GM10266 (cell line): ENCODE results near the gene KCNJ13.

Experiments used
- DNase-seq: peaks from one replicate; pipeline ENCODE4 v3.0.0; 2012; ENCODE audit errors: extremely low spot score
- TF ChIP-seq, protein P1 (sequence below): IDR thresholded peaks from 2 replicates; pipeline ENCODE4 v1.5.1; 2012; ENCODE audit warnings: mild to moderate bottlenecking, low read depth; ENCODE audit not compliant: control insufficient read depth, insufficient read depth; ENCODE audit errors: missing control alignments

Gene KCNJ13

DNA sequence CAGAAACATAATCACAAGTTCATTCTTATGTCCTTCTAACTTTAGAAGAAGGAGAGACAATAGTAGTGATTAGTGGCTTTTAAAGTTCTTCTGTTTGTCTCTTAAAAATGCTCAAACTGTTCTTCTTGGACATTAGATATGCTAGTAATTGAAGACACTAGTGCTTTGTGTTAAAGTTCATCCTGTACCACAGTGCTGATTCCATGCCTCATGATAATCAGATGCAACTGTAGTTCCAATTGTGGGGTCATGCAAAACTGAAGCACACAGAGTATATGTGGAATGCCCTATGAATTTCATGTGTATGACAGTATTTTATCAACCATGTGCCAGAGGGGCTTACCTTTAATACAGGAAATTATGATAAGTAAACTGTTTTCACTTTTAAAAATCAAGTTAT lies 11.4 kb upstream of the KCNJ13 start:
- TF ChIP-seq, protein P1, sequence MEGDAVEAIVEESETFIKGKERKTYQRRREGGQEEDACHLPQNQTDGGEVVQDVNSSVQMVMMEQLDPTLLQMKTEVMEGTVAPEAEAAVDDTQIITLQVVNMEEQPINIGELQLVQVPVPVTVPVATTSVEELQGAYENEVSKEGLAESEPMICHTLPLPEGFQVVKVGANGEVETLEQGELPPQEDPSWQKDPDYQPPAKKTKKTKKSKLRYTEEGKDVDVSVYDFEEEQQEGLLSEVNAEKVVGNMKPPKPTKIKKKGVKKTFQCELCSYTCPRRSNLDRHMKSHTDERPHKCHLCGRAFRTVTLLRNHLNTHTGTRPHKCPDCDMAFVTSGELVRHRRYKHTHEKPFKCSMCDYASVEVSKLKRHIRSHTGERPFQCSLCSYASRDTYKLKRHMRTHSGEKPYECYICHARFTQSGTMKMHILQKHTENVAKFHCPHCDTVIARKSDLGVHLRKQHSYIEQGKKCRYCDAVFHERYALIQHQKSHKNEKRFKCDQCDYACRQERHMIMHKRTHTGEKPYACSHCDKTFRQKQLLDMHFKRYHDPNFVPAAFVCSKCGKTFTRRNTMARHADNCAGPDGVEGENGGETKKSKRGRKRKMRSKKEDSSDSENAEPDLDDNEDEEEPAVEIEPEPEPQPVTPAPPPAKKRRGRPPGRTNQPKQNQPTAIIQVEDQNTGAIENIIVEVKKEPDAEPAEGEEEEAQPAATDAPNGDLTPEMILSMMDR: no peak
- DNase-seq: no peak

DNA sequence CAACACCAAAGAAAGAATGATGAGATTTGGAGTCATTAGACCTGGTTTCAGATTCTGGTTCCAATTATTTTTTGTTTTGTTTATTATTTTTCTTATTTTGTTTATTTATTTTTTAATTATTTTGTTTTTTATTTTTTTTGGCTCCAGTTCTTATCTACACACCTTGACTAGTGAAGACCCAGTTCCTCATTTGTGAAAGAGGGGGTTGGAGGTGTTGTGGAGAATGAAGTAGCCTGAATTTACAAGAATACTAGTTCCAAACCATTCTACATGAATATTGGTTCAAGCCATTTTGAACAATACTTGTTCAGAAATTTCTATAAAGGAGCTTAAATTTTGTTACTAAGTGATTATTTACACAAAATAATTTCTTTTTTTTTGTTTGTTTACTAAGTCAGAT lies 6.9 kb upstream of the KCNJ13 start:
- TF ChIP-seq, protein P1: no peak

DNA sequence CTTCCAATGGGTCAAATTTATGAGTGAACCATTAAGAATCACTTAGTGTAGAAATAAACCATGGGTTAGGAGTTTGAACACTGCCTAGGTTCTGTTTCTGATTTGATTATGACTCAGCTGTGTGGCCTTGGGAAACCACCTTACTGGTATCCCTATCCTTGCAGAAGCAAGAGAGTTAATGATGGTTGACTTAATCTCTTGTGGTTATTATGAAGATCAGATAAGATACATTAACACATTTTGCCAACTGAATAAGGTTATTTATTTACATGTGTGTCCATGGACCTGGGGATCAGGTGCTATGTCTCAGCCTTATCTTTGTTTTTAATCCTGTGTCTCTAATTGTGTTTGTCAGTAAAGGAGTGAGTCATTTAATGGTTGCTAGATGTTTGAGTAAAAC lies 5.4 kb upstream of the KCNJ13 start:
- TF ChIP-seq, protein P1: no peak
- DNase-seq: peak; percentile 53

More for the DNA sequence above, 6.9 kb upstream of the KCNJ13 start:
- no peak for DNase-seq

DNA sequence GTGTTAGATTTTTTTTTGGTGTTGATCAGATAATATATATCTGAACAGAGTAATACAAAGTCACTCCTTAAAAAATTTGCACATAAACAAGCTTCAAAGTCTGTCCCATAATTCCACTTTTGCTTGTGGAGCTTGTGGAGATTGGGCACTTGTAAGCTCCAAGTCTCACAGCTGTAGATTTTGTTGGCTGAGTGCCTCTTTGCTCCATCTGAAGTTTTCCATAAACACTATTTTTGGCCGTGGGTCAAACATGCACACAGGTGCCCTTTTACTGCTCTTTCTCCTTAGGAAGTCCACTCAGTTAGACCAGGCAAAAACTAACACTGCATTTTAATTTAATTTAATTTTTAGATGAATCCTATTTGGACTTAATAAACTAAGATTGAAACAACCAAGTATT lies 3.6 kb upstream of the KCNJ13 start:
- TF ChIP-seq, protein P1: no peak
- no peak for DNase-seq

DNA sequence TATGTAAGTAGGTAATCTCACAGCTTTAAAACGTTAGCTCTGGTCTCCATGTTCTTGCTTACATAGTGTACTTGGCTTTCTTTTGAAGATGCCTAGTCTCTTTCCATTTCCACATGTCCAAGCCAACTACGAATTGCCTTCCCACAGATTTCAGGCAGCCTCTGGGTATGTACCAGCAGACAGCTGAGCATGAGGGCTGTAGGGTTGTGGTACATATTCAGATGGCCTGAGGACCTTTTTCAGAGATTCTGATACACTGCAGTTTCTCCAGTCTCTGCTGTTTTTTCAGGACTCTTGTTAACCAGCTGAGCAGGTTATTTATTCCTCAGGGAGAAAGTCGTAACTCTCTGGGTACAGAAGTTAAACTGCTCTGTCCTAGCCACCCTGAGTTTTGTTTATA lies 3.1 kb upstream of the KCNJ13 start:
- TF ChIP-seq, protein P1: no peak
- DNase-seq: no peak

DNA sequence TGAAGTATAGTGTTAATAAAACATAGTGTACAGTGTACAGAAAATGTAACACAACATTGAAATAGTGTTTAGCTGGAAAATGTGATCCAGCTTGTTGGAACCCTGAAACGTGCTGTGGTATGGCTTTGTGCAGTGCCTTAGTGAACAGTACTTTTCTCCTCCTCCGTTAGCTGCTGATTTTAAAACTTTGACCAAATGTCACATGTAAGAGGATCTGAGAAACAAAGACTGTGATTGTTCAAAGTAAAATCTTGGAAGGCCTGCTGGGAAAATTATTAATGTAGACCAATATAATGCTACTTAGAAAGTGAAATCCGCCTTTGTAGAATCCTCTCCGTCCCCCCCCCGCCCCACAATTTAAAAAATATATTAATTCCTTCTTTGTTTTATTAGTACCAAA lies 911 bp upstream of the KCNJ13 start:
- no peak for DNase-seq
- TF ChIP-seq, protein P1: no peak

DNA sequence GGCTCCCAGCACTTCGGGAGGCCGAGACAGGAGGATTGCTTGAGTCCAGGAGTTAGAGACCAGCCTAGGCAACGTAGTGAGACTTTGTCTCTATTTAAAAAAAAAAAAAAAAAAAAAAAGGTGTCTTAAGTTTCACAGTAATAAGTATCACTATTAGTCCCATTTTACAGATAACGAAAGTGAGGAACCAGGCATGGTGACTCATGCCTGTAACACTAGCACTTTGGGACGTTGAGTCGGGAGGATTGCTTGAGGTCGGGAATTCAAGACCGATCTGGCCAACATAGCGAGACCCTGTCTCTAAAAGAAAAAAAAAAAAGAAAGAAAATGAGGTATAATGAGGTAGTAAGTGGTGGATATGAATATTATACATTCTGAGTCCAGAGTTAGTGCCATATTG lies 2.5 kb downstream of the KCNJ13 start:
- DNase-seq: no peak
- TF ChIP-seq, protein P1: no peak
